GM19467 (cell line): ENCODE data around the gene ARL8A.
"Not testable (repeated sequence)": the region's sequence is repeated elsewhere in the genome, so short reads cannot be mapped to it uniquely, and the experiment has no call there.

ENCODE experiments used
- ATAC-seq: cut with Tn5 transposase; IDR thresholded peaks from one replicate; pipeline ENCODE4 v1.9.1; 2021; ENCODE audit warnings: mild to moderate bottlenecking, moderate library complexity; ENCODE audit not compliant: unreplicated experiment

ARL8A gene

DNA sequence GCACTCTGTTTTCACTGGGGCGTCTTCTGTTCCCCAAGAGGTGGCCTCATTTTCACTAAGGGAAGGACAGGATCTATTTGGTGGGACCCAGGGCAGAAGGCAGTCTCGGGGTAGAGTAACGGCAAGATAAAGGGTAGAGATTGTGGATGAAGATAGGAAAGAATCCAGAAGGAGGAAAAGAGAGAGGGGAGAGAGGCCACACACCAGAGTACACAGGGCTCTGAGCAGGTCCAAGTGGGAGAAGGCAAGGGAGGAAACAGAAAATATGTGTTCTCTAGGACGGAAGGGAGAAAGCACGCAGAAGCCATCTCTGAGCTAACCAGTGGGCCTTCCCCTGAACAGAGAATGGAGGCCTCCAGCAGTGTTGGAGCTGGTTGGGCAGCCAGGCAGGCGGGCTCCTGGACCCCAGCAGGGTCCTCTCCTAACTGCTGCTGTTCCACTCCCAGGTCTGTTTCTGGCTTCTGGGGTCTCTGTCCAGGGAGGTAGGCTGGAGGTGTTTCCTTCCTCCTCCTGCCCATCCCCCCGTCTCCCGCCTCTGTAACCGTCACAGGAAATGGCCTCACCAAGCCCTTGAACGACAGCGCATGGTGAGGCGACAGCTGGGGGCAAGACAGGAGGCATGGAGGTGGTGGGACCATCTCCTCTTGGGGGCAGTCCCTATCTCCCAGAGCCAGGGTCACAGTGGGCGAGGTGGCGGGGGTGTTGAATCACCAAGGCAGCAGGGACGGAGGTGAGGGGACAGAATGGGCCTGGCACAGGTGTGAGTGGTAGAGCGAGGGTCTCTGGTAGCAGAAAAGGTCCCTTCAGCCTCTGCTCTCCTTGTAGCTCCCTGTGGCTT is 15.2 kb upstream of the ARL8A start:
- ATAC-seq = no peak

DNA sequence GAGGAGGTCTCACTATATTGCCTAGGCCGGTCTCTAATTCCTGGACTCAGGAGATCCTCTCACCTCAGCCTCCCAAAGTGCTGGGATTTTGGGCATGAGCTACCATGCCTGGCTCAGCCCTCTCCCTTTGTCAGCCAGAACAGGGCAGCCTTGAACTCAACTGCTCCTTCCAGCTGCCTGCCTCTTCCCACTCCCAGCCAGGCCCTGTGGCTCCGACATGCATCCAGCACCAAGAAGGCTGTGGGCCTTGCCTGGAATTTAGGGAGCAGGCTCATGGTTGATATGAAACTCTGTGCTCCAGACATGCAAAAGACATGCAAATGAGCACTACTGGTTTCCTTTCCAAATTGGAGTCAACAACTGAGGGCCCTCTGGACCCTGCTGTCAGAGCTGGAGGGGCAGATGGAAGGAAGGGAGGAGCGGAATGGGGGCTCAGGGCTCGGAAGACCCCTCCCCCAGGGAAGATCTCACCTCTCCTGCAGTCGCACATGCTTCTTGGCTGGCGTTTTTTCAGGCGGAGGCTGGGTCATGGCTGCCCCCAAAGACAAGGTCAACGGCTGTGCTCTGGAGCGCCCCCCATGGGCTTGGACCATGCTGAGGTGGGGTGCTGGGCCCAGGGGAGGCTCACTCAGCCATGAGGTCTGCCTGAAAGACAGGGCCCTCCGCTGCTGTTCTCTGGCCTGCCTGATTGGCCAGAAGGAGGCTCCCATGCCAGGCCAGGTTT is 14.4 kb upstream of the ARL8A start:
- no peak for ATAC-seq

DNA sequence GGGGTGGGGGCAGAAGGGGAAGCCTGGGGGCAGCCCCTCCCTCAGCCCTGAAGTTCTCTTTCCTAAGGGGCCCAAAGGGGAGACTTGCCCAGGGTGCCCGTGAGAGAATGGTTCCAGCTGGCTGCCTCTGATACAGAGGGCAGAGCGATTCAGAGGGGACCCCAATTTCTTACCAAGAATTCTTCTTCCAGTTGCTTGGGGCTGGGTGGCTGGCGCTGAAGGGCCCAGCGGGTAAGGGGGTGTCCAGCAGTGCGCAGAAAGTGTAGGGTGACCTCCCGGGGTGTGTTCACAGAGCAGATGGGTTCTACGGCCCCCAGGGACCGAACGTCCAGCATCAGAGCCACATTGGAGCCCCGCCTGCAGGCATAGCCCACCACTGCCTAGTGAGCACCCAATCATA is 13.4 kb upstream of the ARL8A start:
- no peak for ATAC-seq

DNA sequence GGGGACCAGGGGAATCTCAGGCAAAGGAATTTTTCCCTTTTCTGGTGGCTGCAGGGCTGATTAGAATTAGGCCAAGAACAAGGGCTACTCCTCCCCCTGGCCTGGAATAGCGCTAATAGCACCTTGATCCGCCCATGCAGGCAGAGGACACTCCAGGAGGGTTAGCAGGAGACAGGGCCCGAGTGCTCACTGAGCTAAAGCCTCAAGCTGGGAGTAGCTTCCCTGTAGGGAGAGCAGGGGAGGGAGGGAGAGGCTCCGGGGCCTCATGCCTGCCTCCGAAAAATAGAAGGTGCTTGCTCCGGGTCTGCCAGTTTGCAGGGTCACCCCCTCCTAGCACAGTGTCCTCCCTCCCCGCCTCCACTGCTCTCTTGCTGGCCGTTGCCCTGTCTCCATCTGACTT is 12.1 kb upstream of the ARL8A start:
- no peak for ATAC-seq

DNA sequence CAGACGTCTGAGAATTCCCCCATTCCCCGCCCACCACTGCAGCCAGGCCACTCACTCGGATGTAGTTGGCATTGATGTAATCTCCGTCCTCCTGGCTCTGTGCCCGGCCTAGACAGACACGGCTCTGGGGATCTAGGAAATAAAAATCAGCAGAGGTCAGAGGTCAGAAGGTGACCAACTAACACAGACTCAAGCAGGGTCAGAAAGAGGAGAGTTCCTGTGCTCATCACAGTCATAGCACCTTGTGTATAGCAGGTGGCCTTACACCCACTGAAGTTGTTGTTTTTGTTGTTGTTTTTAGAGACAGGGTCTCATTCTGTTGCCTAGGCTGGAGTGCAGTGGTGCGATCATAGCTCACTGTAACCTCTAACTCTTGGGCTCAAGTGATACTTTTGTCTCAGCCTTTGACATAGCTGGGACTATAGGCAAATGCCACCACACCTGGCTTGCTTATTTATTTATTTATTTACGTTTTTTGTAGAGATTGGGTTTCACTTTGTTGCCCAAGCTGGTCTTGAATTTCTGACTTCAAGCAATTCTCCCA is 11.0 kb upstream of the ARL8A start:
- no peak for ATAC-seq

DNA sequence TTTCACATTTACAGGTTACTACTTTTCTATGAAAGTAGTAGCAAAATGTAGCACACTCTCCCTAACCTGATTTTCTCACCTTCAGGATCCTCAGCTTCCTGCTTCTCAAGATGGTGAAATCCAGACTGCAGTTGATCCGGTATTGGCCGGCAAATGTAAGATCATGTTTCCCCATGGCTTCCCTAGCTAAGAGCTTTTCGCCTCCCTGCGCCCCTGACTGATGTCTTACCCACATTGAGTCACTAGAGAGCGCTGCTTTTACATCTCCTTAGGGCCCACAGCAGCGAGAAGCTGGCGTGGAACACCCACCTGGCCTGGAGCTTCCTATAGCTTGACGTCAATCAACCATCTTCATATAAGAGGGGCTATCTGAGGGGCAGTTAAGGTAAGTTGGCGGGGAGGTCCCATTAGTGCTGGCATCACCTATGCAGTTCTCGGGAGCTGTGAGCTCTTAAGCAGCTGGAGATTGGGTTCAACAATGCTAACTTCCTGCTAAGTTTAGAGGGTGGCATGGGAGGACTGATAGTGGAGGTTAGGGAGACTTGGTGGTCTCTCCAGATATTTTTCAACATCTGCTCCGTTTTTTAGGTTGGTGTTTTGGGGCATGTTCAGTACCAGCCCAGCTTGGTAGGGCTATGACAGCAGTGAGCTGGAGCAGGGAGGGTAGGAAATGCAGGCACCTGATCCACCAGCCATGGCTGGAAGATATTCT is 10.4 kb upstream of the ARL8A start:
- ATAC-seq = no peak

DNA sequence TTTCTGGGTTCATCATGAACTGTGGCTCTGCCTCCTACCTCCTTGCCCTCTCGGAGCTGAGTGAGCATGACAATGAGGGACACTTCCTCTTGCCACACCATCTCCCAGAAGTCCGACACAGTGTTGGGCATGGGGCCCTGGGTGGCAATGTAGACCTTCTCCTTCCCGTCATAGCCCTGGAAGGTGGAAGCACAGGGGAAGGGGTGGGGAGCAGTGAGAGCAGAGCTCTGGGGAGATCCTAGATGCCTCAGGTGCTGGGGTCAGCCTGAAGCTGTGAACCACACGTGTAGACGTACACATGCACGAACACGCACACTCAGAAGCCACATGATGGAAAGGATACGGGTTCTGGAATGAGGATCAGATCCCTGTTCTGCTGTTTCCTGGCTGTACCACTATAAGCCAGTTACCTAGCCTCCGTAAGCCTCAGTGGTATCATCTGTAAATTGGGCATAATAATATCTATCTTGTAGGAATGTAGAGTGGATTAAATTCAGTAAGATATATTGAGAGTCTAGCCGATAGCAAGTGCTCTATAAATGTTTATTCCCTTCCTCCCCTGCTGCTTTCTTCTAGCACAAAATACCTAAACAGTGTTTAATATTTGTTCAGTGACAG is 9.7 kb upstream of the ARL8A start:
- ATAC-seq = no peak

DNA sequence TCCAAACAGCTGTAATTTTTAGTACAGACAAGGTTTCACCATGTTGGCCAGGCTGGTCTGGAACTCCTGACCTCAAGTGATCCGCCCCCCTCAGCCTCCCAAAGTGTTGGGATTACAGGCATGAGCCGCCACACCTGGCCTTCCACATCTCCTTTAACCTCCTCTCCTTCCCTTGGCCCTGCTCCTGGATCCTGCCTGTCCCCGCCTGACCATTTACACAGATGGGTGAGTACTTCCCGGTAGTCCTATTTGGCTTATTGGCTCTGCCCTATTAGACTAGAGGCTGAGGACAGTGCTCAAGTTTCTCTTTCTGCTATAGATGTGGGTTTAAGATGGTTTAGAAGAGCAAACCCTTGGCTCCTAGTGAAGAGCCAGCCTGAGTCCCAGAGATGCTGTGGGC is 8.7 kb upstream of the ARL8A start:
- ATAC-seq = no peak

DNA sequence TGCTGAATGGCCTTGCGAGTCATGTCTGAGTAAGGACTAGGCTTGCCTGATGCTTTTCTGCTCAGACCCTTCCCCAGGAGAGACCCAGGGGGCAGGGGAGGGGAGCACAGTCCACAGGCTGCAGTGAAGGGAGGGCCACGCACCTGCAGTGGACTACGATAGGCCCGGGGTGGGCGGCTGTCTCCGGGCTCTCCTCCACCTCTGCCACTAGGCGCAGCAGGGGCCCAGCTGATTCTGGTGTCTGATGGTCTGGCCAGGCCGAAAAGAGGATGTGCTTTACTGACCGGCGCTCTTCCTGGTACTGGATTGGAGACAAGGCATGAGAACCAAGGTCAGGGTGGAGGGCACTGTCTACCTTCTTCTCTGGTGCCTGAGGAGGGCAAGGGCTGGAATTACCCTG is 7.9 kb upstream of the ARL8A start:
- no peak for ATAC-seq

DNA sequence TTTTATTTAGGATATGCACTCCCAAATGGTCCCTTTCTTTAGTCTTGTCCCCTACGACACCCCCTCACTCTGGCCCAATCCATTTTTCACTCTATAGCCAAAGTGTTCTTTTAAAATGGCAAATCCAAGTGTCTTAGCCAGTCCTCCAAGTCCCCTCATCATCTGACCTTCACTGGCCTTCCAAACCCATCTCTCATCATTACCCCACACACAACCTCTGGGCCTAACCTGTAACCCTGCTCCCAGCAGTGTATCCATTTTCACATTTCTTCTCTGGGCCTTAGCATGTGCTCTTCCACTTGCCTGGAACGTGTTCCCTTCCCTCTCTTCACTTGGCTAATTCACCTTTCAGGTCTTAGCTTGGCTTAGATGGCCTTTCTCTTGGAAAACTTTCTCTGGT is 6.5 kb upstream of the ARL8A start:
- no peak for ATAC-seq

DNA sequence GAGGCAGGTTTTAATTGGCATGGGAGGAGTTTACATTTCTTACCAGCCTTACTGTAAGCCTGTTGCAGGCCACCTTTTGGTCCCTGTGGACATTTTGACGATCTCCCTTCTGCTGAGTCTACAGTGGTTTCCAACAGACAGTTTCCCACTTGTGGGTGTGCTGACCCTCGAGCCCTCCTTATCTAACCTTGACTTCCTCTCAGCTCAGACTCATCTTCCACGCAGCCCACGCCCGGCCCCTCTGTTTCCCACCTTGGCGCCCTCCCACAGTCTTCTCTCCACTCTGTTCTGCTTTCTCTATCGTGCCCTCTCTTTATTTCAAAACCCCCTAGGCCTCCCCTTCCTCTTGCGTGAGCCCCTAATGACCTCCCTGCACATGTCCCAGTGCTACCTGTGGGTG is 6.1 kb upstream of the ARL8A start:
- no peak for ATAC-seq

DNA sequence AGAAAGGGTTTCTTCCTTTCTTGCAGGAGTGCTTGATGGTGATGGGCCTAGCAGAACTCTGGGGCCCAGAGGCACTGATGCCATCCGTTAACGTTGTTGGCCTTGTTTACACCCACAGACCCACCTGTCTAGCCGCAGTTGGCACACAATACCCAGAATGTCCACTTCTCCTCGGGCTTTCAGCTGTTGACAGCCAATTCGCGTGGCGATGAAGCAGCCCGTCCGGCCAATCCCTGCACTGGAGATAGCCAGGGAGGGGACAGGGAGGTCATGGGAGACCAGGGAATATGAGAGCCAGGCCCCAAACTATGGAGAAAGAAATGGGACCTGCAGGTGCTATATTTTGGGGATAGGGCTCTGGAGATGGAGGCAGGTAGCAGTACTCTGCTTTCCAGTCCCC is 5.7 kb upstream of the ARL8A start:
- no peak for ATAC-seq

DNA sequence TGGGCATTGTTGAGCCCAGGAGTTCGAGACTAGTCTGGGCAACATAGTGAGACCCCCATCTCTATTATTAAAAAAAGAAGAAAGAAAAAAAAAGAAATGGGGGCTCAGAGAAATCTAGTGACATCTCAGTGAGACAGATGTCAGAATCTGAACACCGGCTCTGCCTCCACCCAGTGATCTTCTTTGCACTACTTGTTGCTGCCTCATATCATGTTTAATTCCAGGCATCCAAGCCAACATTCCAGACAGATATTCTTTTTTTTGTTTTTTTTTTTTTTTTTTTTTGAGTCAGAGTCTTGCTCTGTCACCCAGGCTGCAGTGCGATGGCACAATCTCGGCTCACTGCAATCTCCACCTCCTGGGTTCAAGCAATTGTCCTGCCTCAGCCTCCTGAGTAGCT is 5.0 kb upstream of the ARL8A start:
- no peak for ATAC-seq

DNA sequence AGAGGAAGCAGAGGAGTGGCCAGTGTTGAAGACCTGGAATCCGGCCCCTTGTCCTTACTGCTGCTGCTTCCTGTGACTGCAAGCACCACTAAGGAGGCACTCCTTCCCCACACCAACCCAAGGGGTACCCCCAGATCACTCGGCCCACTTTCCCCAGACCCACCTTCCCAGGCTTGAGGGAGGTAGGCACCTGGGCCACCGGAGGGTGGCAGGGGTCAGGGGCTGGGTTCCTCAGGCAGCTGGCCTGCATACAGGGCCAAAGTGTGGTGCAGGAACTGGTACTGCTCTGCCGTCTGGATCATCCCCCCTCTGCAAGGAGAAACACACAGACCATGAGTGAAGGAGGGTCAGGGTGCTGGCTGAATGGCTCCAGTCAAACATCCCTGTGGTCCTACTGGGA is 3.9 kb upstream of the ARL8A start:
- no peak for ATAC-seq

DNA sequence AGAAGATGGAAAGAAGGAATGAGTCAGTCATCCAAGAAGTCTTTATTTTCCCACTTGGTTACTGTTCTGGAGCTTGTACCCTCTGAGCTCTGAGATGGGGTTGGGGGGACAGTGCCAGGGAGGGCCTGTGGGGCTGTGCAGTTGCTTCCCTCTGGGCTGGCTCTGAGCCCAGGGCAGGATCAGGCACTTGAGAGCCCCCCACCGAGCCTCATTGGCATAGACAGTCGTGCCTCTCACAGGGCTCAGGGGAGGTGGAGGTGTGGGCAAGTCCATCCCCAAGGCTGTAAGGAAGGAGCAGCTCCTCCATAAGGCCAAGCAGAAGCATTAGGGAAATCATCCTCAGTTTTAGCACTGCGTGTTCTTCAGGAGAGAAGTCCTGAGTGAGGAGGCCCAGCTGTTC is 2.5 kb upstream of the ARL8A start:
- ATAC-seq = no peak

DNA sequence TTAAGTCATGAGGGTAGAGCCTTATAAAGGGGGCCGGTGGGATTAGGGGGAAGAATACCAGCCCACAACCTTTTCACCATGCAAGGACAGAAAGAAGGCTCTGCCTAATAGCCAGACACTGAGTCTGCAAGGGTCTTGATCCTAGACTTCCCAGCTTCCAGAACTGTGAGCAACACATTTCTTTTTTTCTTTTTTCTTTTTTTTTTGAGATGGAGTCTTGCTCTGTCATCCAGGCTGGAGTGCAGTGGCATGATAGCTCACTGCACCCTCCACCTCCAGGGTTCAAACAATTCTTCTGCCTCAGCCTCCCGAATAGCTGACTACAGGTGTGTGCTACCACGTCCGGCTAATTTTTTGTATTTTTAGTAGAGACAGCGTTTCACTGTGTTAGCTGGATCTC is 1.7 kb upstream of the ARL8A start:
- ATAC-seq = no peak

DNA sequence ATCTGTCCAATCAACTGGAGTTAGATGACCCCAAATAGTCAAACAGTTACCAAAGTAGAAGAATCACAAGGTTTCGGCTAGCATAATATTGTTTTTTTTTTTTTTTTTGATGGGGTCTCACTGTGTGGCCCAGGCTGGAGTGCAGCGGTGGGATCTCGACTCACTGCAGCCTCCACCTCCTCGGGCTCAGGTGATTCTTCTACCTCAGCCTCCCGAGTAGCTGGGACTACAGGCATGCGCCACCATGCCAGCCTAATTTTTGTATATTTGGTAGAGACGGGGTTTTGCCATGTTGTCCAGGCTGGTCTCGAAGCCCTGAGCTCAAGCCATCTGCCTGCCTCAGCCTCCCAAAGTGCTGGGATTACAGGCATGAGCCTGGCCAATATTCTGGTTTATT is 1.2 kb upstream of the ARL8A start:
- ATAC-seq = not testable (repeated sequence)

DNA sequence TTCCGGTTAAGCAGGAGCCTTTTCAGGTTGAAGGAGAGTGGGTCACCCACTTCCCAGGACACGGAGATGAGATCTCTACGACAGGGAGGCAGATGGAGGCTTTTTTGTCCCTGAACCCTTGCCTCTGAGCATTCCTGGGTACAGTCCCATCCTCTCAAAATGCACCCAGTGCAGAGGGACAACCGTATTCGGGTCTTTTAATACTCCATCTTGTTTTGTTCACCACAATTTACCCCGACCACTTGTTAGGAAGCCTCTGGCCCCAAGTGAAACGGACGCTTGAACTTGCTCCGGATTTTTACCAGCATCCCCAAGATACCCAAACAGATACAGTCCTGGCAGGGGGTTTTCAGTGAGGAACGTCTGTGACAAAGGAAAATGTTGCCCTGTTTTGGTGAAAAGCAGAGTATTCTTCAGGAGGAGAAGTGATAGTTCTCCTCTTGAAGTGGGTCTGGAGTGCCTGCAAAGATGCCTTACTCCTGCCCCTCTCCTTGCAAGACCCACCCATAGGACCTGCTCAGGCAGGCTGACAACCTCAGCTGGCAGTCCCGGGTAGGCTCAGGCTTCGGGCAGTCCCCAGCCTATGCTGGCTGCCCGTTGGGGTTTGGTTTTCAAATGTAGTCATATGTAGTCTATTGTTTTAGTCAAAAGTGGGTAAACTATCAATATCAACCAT is 669 bp upstream of the ARL8A start:
- ATAC-seq = no peak

DNA sequence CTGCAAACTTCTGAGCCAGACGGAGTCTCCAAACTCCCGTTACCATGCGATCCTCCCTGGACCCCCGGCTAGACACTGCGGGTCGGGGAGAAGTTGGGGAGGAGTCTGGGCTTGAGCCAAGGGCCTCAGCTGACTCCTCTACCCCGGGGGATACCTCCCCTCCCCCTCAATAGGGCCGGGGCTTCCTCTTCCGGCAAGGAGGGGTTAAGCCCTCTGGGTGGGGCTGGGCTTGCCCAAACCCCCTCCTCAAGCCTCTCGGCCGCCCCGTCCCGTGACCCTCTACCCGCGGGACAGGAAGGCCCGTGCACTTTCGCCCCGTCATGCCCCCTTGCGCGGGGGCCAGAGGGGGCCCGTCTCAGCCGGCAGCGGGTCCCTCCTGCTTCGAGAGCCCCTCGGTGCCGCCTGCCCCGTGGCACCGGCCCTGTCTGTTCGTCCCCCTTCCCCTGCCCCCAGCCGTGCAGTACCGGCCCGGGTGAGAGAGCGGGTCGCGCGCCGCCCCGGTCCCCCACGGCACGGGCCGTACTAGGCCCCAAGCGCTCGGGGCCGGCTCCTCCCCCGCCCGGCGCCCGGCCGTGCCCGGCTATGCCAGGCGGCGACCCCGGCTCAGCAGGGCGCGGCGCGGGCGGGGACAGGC is 652 bp downstream of the ARL8A start:
- ATAC-seq = peak; percentile 39
